Measurements from ENCODE around the gene WEE2.

DNA sequence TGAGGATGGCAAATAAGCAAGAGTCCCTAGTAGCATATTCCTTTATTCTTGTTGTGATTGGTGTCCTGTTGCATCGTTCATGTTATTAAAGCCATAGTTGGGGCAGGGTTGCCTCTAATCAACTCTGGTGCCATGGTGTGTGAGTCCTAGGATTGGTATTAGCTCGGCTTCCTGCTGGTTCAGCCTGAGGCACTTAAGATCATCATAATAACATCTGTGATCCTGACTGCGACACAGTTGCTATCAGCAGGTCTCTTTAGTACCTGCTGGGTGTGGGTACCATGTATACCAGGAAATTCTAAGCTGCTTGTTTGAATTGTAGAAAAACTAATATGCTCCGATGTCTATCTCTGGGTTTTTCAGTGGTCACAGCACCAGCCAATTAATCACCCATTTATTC lies 1.6 kb downstream of the WEE2 start:
- no peak for TF ChIP-seq EZH2phosphoT487 (IDR thresholded peaks at IDR 0.05; ENCODE audit: borderline replicate concordance, low read length)
- TF ChIP-seq, protein P1, sequence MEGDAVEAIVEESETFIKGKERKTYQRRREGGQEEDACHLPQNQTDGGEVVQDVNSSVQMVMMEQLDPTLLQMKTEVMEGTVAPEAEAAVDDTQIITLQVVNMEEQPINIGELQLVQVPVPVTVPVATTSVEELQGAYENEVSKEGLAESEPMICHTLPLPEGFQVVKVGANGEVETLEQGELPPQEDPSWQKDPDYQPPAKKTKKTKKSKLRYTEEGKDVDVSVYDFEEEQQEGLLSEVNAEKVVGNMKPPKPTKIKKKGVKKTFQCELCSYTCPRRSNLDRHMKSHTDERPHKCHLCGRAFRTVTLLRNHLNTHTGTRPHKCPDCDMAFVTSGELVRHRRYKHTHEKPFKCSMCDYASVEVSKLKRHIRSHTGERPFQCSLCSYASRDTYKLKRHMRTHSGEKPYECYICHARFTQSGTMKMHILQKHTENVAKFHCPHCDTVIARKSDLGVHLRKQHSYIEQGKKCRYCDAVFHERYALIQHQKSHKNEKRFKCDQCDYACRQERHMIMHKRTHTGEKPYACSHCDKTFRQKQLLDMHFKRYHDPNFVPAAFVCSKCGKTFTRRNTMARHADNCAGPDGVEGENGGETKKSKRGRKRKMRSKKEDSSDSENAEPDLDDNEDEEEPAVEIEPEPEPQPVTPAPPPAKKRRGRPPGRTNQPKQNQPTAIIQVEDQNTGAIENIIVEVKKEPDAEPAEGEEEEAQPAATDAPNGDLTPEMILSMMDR (IDR thresholded peaks at IDR 0.05; ENCODE audit: low read depth, low read length, poor library complexity, severe bottlenecking), result no peak
